LNCAP (cell line): ENCODE measurements around the gene SMIM7.

Experiments used
- TF ChIP-seq, protein P1 (sequence below): fragments of 450-650 bp; IDR thresholded peaks from 2 replicates; pipeline ENCODE4 v1.5.1; 2017; ENCODE audit warnings: mild to moderate bottlenecking

The SMIM7 gene

DNA sequence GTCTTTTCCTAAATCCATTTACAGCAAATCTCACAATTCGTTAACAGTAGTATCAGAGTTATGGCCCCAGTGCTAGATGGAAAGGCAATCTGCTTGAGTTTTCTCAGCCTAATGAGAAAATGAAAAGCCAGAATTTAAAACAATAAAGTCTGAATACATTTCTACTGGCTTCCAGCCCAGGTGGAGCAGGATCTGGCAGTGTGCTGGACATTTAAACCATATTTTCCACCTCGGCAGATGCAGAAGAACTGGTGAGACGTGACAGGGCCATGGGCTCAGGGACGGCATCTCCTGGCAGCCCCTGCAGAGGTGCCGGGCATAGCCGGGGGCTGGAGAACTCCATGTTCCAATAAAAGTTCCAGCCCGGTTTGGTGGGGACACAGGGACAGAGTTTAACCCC, 7.1 kb downstream of the SMIM7 start:
- TF ChIP-seq, protein P1, sequence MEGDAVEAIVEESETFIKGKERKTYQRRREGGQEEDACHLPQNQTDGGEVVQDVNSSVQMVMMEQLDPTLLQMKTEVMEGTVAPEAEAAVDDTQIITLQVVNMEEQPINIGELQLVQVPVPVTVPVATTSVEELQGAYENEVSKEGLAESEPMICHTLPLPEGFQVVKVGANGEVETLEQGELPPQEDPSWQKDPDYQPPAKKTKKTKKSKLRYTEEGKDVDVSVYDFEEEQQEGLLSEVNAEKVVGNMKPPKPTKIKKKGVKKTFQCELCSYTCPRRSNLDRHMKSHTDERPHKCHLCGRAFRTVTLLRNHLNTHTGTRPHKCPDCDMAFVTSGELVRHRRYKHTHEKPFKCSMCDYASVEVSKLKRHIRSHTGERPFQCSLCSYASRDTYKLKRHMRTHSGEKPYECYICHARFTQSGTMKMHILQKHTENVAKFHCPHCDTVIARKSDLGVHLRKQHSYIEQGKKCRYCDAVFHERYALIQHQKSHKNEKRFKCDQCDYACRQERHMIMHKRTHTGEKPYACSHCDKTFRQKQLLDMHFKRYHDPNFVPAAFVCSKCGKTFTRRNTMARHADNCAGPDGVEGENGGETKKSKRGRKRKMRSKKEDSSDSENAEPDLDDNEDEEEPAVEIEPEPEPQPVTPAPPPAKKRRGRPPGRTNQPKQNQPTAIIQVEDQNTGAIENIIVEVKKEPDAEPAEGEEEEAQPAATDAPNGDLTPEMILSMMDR: no peak

DNA sequence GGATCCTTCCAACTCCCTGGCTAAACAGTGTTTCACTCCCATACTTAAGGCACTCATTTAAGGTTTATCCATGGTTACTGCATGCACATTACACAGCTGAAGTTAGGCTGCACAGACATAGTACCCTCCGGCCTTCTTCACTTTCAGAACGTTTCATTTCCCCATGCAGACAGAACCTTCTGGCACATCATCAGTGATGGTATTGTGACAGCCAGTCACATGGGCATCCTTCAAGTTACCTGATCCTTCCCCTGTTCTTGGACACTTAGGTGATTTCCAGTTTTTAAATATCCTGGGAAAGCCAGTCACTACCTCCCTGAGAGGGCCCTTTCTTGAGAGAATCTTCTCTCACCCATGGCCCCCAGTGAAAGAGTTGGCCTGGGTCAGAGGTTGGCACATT, 9.1 kb downstream of the SMIM7 start:
- TF ChIP-seq, protein P1: no peak

DNA sequence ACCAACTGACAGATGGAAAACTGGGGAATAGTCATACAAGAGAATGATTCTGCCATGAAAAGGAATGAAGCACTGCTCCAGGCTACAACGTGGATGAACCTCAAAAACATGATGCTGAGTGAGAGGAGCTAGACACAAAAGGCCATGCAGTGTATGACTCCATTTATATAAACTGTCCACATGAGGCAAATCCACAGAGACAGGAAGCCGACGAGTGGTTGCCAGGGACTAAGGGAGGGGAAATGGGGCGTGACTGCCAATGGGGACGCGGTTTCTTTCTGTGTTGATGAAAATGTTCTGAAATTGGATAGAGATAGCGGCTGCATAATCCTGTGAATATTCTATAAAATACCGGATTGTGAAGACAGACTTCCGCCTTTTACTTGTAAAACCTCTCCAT, 10.2 kb downstream of the SMIM7 start:
- TF ChIP-seq, protein P1: no peak

DNA sequence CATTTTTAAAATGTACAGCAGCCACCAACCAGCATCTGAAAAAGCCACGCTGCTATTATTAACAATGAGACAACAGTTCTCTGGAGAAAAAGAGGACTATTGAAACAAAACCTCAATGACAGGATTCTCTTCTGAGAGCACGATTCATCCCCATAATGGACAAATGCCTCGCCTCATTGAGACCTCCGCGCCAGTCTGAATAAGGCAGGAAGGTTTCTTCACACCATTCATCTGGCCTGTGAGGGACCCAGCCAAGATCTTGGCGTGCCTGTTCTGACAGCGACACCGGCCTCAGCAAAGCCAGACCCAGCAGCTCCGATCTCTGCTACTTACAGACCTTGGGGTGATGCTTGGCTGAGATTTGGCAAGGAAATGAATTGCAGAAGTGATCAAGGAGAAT, 14.8 kb downstream of the SMIM7 start:
- TF ChIP-seq, protein P1: no peak

DNA sequence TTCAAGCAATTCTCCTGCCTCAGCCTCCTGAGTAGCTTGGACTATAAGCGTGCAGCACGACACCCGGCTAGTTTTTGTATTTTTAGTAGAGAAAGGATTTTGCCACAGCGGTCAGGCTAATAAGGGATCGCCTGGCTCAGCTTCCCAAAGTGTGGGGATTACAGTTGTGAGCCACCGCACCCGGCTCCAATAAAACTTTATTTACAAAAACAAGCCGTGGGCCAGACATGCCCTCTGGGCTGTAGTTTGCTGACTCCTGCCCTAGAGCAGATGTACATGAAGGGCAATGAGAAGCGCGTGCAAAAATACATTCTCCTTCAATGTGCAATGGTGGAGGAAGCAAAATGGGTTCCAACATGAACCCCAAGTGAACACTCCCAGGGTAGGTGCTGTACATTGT, 18.2 kb downstream of the SMIM7 start:
- TF ChIP-seq, protein P1: no peak

DNA sequence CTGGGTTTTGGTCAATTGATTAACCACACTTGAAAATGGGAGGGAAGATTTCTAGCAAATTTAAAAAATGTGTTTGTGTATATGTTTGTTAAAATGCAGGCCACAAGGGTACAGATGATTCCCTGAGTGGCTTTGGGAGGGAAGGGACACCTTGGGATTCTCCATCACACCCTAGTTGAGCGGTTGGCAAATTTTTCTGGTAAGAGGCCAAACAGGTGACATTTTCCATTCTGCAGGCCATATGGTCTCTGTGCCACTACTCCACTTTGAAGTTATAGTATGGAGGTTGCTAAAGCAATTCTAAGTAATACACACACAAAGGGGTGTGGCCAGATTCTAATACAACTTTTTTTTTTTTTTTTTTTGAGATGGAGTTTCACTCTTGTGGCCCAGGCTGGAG, 19.0 kb downstream of the SMIM7 start:
- TF ChIP-seq, protein P1: no peak

DNA sequence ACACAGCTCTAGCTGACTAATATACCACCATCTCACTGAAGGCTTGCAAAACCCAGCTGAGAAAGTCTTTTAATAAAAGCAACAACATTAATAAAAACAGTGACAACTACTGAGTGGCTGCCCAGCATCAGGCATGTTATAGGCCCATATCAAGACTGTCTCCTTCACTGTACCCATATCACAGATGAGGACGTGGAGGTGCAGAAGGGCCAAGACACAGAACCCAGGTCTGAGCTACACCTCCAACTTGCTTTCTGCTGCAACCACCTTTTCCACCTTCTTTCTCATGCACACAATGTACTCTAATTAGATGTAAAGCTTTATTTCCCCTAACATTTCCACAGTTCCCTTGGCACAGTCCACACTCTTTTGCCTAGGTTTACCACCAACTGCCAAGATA, 21.3 kb downstream of the SMIM7 start:
- TF ChIP-seq, protein P1: no peak

DNA sequence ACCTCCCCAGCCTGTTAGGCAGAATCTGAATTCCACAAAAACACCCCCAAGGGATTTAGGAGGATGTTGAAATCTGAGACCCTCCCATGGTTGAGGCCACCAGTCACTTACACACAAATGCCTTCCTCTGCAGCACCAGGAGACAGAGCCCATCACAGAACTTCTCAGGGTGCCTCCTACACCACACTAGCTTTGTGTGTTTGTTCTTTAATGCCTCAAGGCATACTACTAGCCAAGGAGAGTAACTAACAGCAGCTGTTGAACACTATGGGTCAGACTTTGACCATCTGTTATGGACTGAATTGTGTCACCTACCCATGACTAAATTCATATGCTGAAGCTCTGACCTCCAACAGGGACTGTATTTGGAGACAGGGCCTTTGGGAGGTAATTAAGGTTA, 22.4 kb downstream of the SMIM7 start:
- TF ChIP-seq, protein P1: no peak
